ENCODE measurements around the gene CHKA.

The CHKA gene

DNA sequence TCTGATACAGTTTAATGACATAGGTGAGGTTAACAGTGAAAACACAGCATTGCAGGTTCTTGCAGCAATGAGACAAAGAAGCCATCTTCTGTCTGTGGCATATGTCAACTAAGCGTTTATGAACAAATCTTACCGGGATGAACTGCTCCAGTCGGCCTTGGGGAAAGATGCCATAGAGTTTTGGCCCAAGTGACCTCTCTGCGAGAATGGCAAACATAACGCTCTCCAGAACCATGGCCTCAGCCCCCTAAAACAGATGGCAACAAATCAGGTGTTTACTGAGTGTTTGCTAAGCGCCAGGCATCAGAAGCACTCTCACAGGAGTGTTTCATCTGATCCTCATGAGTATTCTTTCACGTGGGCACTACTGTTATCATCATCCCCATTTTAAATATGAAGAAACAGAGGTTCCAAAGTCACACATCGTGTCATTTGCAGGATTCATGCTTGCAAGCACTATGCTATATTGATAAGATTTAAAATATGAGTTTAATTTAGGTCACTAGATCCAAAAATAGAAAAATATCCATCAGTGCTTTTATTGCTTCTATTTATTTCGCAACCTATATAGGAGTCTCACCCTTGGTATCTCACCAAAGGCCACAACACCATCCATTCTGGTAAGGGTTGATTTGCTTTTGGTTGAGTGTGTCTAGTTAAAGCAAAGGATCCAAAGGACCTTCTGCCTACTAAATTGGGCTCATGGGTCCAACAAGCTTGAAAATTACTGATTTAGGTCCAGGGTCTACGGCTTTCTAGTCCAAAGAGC lies 46.4 kb downstream of the CHKA start:
- H4K5ac ChIP-seq (ENCODE audit: low read length) = no peak overlapping the region
- H3K4me2 ChIP-seq (ENCODE audit: low read length) = no peak overlapping the region
- H3K56ac ChIP-seq (ENCODE audit: low read length) = no peak overlapping the region
- no peaks in the 10 kb centered on the region for H3K4me1 ChIP-seq (ENCODE audit: control insufficient read depth, low read depth, low read length)
- H2BK15ac ChIP-seq (replicated peaks; ENCODE audit: low read depth) = no peak overlapping the region
- no peak overlapping the region for H3K4me3 ChIP-seq (ENCODE audit: low read length)
- H3K27ac ChIP-seq (ENCODE audit: low read depth, low read length) = no peak overlapping the region
- no peak overlapping the region for H3K23ac ChIP-seq (ENCODE audit: low read length)
- H2BK5ac ChIP-seq (ENCODE audit: low read length) = no peak overlapping the region
- peaks cover 1% of the 10 kb centered on the region for H3K36me3 ChIP-seq (ENCODE audit: control insufficient read depth, insufficient read depth, low read length)
- peaks cover 10% of the 10 kb centered on the region for H3K79me1 ChIP-seq (ENCODE audit: low read length)
- no peaks in the 10 kb centered on the region for H3K27me3 ChIP-seq (ENCODE audit: insufficient read depth, low read length, poor library complexity)
- no peak overlapping the region for H3K18ac ChIP-seq (ENCODE audit: low read length)
- no peak overlapping the region for H2AK5ac ChIP-seq (ENCODE audit: low read length)
- H3K9ac ChIP-seq (ENCODE audit: low read length) = no peak overlapping the region
- WGBS (ENCODE audit: extremely low coverage, insufficient coverage, low lambda C conversion rate) = no CpG with 5 or more reads among the region's 10 CpGs
- peaks cover 2% of the 10 kb centered on the region for H3K79me2 ChIP-seq (ENCODE audit: control insufficient read depth, insufficient read depth, low read length)
- no peak overlapping the region for H4K8ac ChIP-seq (ENCODE audit: low read depth, low read length)
- no peak for DNase-seq
- no peak overlapping the region for H3K4ac ChIP-seq (ENCODE audit: low read depth, low read length)
- H2BK120ac ChIP-seq (ENCODE audit: low read depth, low read length) = no peak overlapping the region

DNA sequence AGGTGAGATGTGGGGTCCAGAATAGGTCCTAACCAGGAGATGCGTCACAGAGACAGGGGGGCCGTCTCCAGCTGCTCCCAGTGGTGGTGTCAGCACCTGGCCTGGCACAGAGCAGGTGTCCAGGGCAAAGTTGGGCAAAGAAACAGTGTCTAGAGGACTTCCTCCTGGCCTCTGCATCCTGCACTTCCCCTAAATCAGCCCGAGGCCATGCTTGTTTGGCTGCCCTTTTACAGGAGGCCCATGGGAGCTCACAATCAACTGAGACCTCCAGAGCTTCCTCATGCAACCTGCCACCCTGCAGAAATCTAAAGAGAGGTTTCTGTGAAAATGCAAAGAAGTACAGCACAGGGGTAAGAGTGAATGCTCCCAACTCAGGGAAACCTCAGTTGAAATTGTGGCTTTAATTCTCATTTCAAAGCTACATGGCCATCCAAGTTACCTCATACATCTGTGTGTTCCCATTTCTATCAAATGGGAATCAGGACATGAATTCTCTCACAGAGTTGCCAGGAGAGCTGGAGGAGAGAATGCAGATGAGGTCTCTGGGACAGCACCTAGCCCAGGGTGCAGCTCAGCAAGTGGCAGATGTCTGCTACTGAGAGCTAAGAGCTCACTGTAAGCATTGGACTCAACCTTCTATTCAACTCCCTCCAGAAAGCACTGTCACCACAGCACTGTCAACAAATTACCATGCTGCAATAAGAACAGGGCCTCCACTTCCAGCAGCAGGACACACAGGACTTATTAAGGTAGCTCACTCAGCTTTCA lies 49.7 kb downstream of the CHKA start:
- Histone ChIP-seq H2AK5ac (ENCODE audit: low read length) (no peak overlapping the region), H4K5ac (ENCODE audit: low read length) (no peak overlapping the region), H3K9ac (ENCODE audit: low read length) (no peak overlapping the region), H3K4me1 (ENCODE audit: control insufficient read depth, low read depth, low read length) (no peaks in the 10 kb centered on the region), H2BK120ac (ENCODE audit: low read depth, low read length) (no peak overlapping the region), H3K36me3 (ENCODE audit: control insufficient read depth, insufficient read depth, low read length) (peaks cover 9% of the 10 kb centered on the region), H2BK5ac (ENCODE audit: low read length) (no peak overlapping the region), H3K4ac (ENCODE audit: low read depth, low read length) (no peak overlapping the region), H3K4me3 (ENCODE audit: low read length) (no peak overlapping the region), H4K8ac (ENCODE audit: low read depth, low read length) (no peak overlapping the region), H3K18ac (ENCODE audit: low read length) (no peak overlapping the region), H3K27ac (ENCODE audit: low read depth, low read length) (no peak overlapping the region), H3K27me3 (ENCODE audit: insufficient read depth, low read length, poor library complexity) (no peaks in the 10 kb centered on the region), H2BK15ac (replicated peaks; ENCODE audit: low read depth) (no peak overlapping the region), H3K79me2 (ENCODE audit: control insufficient read depth, insufficient read depth, low read length) (peaks cover 2% of the 10 kb centered on the region), H3K79me1 (ENCODE audit: low read length) (peaks cover 5% of the 10 kb centered on the region), H3K23ac (ENCODE audit: low read length) (no peak overlapping the region), H3K56ac (ENCODE audit: low read length) (no peak overlapping the region), H3K4me2 (ENCODE audit: low read length) (no peak overlapping the region)
- WGBS (ENCODE audit: extremely low coverage, insufficient coverage, low lambda C conversion rate) = no CpG with 5 or more reads among the region's 3 CpGs
- no peak for DNase-seq

DNA sequence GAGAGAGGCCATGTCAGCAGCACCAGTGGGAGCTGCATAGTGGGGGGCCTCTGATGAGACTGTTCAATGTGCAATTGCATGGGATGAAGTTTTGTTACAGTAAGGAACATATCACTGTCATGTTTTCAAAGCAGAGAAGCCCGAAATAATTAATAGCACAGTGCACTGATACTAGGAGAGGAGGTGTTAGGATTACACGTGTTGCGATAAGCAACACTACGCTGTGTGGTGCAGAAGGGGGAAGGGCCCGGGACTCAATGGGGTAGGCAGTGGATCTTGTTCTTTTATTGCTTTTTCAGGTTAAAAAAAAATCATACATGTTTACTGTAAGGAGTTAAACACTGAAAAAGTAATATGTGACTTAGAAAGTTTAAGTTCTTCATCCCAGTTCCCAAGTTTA lies 53.2 kb downstream of the CHKA start:
- Histone ChIP-seq H3K27me3 (ENCODE audit: insufficient read depth, low read length, poor library complexity) (no peaks in the 10 kb centered on the region), H2BK15ac (replicated peaks; ENCODE audit: low read depth) (no peak overlapping the region), H4K8ac (ENCODE audit: low read depth, low read length) (no peak overlapping the region), H3K36me3 (ENCODE audit: control insufficient read depth, insufficient read depth, low read length) (peaks cover 13% of the 10 kb centered on the region), H3K79me2 (ENCODE audit: control insufficient read depth, insufficient read depth, low read length) (no peaks in the 10 kb centered on the region), H2AK5ac (ENCODE audit: low read length) (no peak overlapping the region), H3K18ac (ENCODE audit: low read length) (no peak overlapping the region), H3K4me2 (ENCODE audit: low read length) (no peak overlapping the region), H4K5ac (ENCODE audit: low read length) (no peak overlapping the region), H3K9ac (ENCODE audit: low read length) (no peak overlapping the region), H3K4me1 (ENCODE audit: control insufficient read depth, low read depth, low read length) (no peaks in the 10 kb centered on the region), H3K4ac (ENCODE audit: low read depth, low read length) (no peak overlapping the region), H2BK5ac (ENCODE audit: low read length) (no peak overlapping the region), H3K79me1 (ENCODE audit: low read length) (no peaks in the 10 kb centered on the region), H3K23ac (ENCODE audit: low read length) (no peak overlapping the region), H2BK120ac (ENCODE audit: low read depth, low read length) (no peak overlapping the region), H3K56ac (ENCODE audit: low read length) (no peak overlapping the region), H3K4me3 (ENCODE audit: low read length) (no peak overlapping the region), H3K27ac (ENCODE audit: low read depth, low read length) (no peak overlapping the region)
- no peak for DNase-seq
- no CpG with 5 or more reads among the region's 5 CpGs for WGBS (ENCODE audit: extremely low coverage, insufficient coverage, low lambda C conversion rate)

DNA sequence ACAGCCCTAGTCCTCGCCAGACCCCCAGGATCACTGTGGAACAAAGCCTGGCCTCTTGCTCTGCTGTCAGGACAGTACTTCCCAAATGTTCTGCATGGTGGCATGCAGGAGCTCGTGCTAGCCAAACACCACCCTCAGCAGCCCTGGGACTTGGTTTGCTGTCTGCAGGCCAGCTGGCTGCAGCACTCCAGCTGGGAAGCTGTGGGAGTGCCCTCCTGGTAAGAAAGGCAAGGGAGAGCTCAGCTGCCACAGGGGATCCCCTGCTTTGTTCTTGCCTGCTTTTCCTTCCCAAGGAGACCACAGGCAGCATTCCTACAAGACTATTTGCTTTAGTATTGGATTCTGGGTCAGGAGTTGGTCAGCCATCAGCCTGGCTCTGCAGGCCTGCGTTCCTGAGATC lies 54.4 kb downstream of the CHKA start:
- Histone ChIP-seq H3K4me2 (ENCODE audit: low read length) (no peak overlapping the region), H3K79me1 (ENCODE audit: low read length) (no peaks in the 10 kb centered on the region), H2AK5ac (ENCODE audit: low read length) (no peak overlapping the region), H4K8ac (ENCODE audit: low read depth, low read length) (no peak overlapping the region), H2BK120ac (ENCODE audit: low read depth, low read length) (no peak overlapping the region), H3K27ac (ENCODE audit: low read depth, low read length) (no peak overlapping the region), H3K79me2 (ENCODE audit: control insufficient read depth, insufficient read depth, low read length) (no peaks in the 10 kb centered on the region), H3K9ac (ENCODE audit: low read length) (no peak overlapping the region), H3K56ac (ENCODE audit: low read length) (no peak overlapping the region), H3K23ac (ENCODE audit: low read length) (no peak overlapping the region), H4K5ac (ENCODE audit: low read length) (no peak overlapping the region), H3K27me3 (ENCODE audit: insufficient read depth, low read length, poor library complexity) (no peaks in the 10 kb centered on the region), H2BK5ac (ENCODE audit: low read length) (no peak overlapping the region), H2BK15ac (replicated peaks; ENCODE audit: low read depth) (no peak overlapping the region), H3K36me3 (ENCODE audit: control insufficient read depth, insufficient read depth, low read length) (peaks cover 18% of the 10 kb centered on the region), H3K18ac (ENCODE audit: low read length) (no peak overlapping the region), H3K4me3 (ENCODE audit: low read length) (no peak overlapping the region), H3K4me1 (ENCODE audit: control insufficient read depth, low read depth, low read length) (no peaks in the 10 kb centered on the region), H3K4ac (ENCODE audit: low read depth, low read length) (no peak overlapping the region)
- DNase-seq = no peak
- WGBS (ENCODE audit: extremely low coverage, insufficient coverage, low lambda C conversion rate) = no CpG with 5 or more reads among the region's 3 CpGs

DNA sequence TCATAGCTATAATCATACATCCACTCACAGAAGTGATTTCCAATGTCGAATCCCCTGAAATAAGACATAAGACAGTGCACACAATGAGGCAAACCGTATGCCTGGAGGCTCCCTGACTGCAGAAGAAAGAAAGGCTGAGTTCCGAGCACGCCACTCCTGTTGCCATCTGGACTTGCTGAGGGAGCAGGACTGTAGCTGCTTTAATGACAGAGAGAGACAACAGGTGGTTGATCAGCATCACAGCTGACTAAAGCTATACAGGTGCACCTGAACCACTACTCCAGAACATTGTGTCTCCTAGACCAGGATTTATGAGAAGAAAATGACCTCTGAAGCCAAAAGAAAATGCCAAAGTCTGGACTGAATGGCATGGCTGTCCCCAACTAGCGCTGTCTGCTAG lies 55.3 kb downstream of the CHKA start:
- Histone ChIP-seq H3K4ac (ENCODE audit: low read depth, low read length) (no peak overlapping the region), H3K9ac (ENCODE audit: low read length) (no peak overlapping the region), H3K4me3 (ENCODE audit: low read length) (no peak overlapping the region), H3K36me3 (ENCODE audit: control insufficient read depth, insufficient read depth, low read length) (peaks cover 22% of the 10 kb centered on the region), H3K18ac (ENCODE audit: low read length) (no peak overlapping the region), H2BK5ac (ENCODE audit: low read length) (no peak overlapping the region), H4K5ac (ENCODE audit: low read length) (no peak overlapping the region), H3K4me2 (ENCODE audit: low read length) (no peak overlapping the region), H3K27me3 (ENCODE audit: insufficient read depth, low read length, poor library complexity) (no peaks in the 10 kb centered on the region), H3K56ac (ENCODE audit: low read length) (no peak overlapping the region), H4K8ac (ENCODE audit: low read depth, low read length) (no peak overlapping the region), H2BK15ac (replicated peaks; ENCODE audit: low read depth) (no peak overlapping the region), H3K79me1 (ENCODE audit: low read length) (no peaks in the 10 kb centered on the region), H2AK5ac (ENCODE audit: low read length) (no peak overlapping the region), H2BK120ac (ENCODE audit: low read depth, low read length) (no peak overlapping the region), H3K23ac (ENCODE audit: low read length) (no peak overlapping the region), H3K79me2 (ENCODE audit: control insufficient read depth, insufficient read depth, low read length) (no peaks in the 10 kb centered on the region), H3K4me1 (ENCODE audit: control insufficient read depth, low read depth, low read length) (no peaks in the 10 kb centered on the region), H3K27ac (ENCODE audit: low read depth, low read length) (no peak overlapping the region)
- no CpG with 5 or more reads among the region's 5 CpGs for WGBS (ENCODE audit: extremely low coverage, insufficient coverage, low lambda C conversion rate)
- DNase-seq = no peak

All from mesendoderm (in vitro differentiated cells).